Suprapubic skin (tissue), 4 donors: Measurements from ENCODE around the gene RETREG2. TPM values are rescaled to one million over a fixed set of nuclear protein-coding genes. Genes with fewer than 3 reads are reported as not detected.
A peak's percentile ranks its signal among the peaks of the same experiment; 100 is the strongest.

ENCODE experiments used
- DNase-seq, 2 donors: peaks; one replicate each; pipeline ENCODE4 v3.0.0-alpha.2; 2019; ENCODE audit warnings: low spot score in 2 of 2
- H3K27ac ChIP-seq: fragments of 200-600 bp; sonication (generic); one replicate; pipeline ENCODE4 v1.5.1; 2019
- H3K27me3 ChIP-seq: fragments of 200-600 bp; sonication (generic); one replicate; pipeline ENCODE4 v1.5.1; 2019
- H3K36me3 ChIP-seq: fragments of 200-600 bp; sonication (generic); one replicate; pipeline ENCODE4 v1.5.1; 2019
- H3K4me1 ChIP-seq: fragments of 200-600 bp; sonication (generic); one replicate; pipeline ENCODE4 v1.5.1; 2019
- H3K4me3 ChIP-seq: fragments of 200-600 bp; sonication (generic); one replicate; pipeline ENCODE4 v1.5.1; 2019; ENCODE audit warnings: mild to moderate bottlenecking
- H3K9me3 ChIP-seq: fragments of 200-600 bp; sonication (generic); one replicate; pipeline ENCODE4 v1.5.1; 2019
- EP300 ChIP-seq: sonication (generic); formaldehyde crosslinking; IDR thresholded peaks from one replicate; pipeline ENCODE4 v1.6.1; 2017; ENCODE audit warnings: antibody characterized with exemption
- POLR2A ChIP-seq, 2 donors: fragments of 450-650 bp; IDR thresholded peaks; one replicate each; pipeline ENCODE4 v1.6.1; 2017; ENCODE audit warnings: antibody characterized with exemption in 2 of 2, mild to moderate bottlenecking in 2 of 2, moderate library complexity in 2 of 2
- POLR2AphosphoS5 ChIP-seq, 3 donors: sonication (generic); formaldehyde crosslinking; IDR thresholded peaks; one replicate each; pipeline ENCODE4 v1.6.1; 2017; ENCODE audit warnings: antibody characterized with exemption in 3 of 3
- WGBS: methylation state at CpG from one replicate; pipeline ENCODE4 v1.1.5; 2018; 5-methylcytosine and 5-hydroxymethylcytosine counted together
- total RNA-seq, 4 donors: library from RNA; depleted of rRNA; stranded (reverse); fragments of >200 nt; gene quantifications; one replicate each; pipeline ENCODE4 v1.1.0, GENCODE V29; 2016
- TF ChIP-seq, protein P1 (sequence below), 2 donors: fragments of 200-600 bp in 1 of 2; fragments of 450-650 bp in 1 of 2; sonication (generic) in 1 of 2; IDR thresholded peaks; one replicate each; pipeline ENCODE4 v1.5.1; 2016 to 2019; ENCODE audit warnings: antibody characterized with exemption in 2 of 2, mild to moderate bottlenecking in 1 of 2, moderate library complexity in 1 of 2

Gene RETREG2
- total RNA-seq, 4 donors from 2014 or later, result 61.0 to 106 (median 91.9) TPM

DNA sequence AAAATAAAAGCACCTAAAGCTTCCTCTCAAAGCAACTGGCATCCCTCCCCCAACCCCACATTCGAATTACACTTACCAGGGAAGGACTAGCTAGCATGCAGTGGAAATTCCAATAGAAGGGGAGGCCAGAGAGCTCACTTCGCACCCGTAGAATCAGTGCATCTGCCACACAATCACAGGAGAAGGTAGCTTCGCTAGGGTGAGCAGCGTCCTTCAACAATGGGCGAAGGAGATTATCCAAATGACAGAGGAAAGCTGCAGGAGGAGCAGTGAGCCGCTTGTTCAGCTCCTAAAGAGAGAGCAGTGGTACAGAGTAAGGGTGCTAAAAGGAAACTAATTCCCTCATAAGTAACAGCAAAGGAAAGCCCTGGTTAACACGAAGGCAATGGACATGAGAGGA lies 20.7 kb upstream of the RETREG2 start:
- H3K9me3 ChIP-seq, result no peaks in the 10 kb centered on the region
- WGBS, result 93% methylated on average over 8 of the region's 8 CpGs
- H3K27me3 ChIP-seq, result no peaks in the 10 kb centered on the region
- TF ChIP-seq POLR2A (IDR thresholded peaks at IDR 0.05) (no peak), EP300 (no peak), POLR2AphosphoS5 (IDR thresholded peaks at IDR 0.05) (no peak)
- TF ChIP-seq, protein P1, sequence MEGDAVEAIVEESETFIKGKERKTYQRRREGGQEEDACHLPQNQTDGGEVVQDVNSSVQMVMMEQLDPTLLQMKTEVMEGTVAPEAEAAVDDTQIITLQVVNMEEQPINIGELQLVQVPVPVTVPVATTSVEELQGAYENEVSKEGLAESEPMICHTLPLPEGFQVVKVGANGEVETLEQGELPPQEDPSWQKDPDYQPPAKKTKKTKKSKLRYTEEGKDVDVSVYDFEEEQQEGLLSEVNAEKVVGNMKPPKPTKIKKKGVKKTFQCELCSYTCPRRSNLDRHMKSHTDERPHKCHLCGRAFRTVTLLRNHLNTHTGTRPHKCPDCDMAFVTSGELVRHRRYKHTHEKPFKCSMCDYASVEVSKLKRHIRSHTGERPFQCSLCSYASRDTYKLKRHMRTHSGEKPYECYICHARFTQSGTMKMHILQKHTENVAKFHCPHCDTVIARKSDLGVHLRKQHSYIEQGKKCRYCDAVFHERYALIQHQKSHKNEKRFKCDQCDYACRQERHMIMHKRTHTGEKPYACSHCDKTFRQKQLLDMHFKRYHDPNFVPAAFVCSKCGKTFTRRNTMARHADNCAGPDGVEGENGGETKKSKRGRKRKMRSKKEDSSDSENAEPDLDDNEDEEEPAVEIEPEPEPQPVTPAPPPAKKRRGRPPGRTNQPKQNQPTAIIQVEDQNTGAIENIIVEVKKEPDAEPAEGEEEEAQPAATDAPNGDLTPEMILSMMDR (IDR thresholded peaks at IDR 0.05), result no peak
- no peak for DNase-seq
- H3K4me1 ChIP-seq, result peaks cover 10% of the 10 kb centered on the region
- H3K27ac ChIP-seq, result no peak overlapping the region
- H3K36me3 ChIP-seq, result peaks cover 24% of the 10 kb centered on the region
- no peak overlapping the region for H3K4me3 ChIP-seq

DNA sequence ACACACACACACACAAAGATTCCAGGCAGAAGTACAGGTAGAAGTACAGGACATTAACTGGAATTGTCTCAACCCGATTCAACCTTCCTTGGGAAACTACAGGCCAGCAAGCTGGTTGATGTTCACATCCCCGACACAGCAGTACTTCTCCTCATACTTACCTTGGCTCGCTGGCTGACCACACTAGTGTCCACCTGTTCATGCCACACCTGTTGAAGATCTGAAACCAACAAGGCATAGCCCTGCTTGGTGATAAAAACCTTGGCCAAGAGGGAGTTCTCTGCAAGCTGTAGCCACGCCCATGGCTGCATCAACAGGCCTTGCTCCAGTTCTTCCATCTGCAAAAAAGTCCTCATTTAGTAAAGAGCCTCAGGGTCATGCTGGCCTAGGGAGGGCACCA lies 20.1 kb upstream of the RETREG2 start:
- H3K4me3 ChIP-seq, result no peak overlapping the region
- no peak overlapping the region for H3K27ac ChIP-seq
- peaks cover 10% of the 10 kb centered on the region for H3K4me1 ChIP-seq
- WGBS, result 92% methylated on average over 4 of the region's 4 CpGs
- H3K36me3 ChIP-seq, result peaks cover 19% of the 10 kb centered on the region
- no peaks in the 10 kb centered on the region for H3K9me3 ChIP-seq
- no peaks in the 10 kb centered on the region for H3K27me3 ChIP-seq
- TF ChIP-seq EP300 (no peak), POLR2AphosphoS5 (IDR thresholded peaks at IDR 0.05) (no peak), POLR2A (IDR thresholded peaks at IDR 0.05) (no peak)
- TF ChIP-seq, protein P1 (IDR thresholded peaks at IDR 0.05), result no peak
- DNase-seq, result no peak

DNA sequence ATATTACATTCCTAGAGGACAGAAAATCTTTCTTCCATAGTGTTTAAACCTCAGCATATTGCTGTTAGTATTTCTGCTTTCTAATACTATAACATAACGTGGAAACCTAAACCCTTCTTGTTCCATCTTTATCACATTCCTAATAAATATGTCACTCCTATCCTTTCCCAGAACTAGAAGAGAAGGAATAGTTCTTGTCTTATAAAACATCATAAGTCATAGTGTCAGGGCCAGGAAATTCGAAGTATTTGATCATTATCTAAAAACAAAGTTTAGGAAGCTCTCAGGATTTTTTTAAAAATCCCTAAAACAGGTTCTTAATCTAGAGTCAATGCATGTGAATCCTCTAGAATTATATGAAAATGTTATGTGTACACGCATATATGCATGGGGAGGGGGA lies 19.5 kb upstream of the RETREG2 start:
- peaks cover 17% of the 10 kb centered on the region for H3K36me3 ChIP-seq
- TF ChIP-seq, protein P1 (IDR thresholded peaks at IDR 0.05), result no peak
- TF ChIP-seq EP300 (no peak), POLR2A (IDR thresholded peaks at IDR 0.05) (no peak), POLR2AphosphoS5 (IDR thresholded peaks at IDR 0.05) (no peak)
- H3K9me3 ChIP-seq, result no peaks in the 10 kb centered on the region
- no peaks in the 10 kb centered on the region for H3K27me3 ChIP-seq
- no peak for DNase-seq
- no peak overlapping the region for H3K4me3 ChIP-seq
- peaks cover 10% of the 10 kb centered on the region for H3K4me1 ChIP-seq
- 81% methylated on average over 3 of the region's 3 CpGs for WGBS
- H3K27ac ChIP-seq, result no peak overlapping the region

DNA sequence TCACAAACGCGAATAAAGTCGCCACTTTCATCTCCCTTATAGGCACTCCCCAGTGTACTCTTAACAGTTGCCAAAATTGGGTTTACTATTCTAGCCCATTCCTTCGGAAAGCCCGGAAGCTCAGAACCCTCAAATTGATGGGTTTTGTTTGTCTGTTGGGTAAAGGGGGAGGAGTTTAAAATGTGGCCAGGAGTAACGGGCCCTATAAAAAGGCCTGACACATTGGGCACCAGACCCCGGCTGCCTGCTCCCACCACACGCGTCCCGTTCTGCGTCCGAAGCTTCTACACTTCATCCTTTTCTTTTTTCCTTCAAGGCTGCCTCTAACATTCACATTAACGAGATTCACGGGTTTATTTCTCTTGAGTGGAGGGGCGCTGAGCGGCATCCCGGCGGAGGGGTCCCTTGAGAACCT lies 18.3 kb upstream of the RETREG2 start:
- no peaks in the 10 kb centered on the region for H3K9me3 ChIP-seq
- H3K4me1 ChIP-seq, result peaks cover 10% of the 10 kb centered on the region
- no peak for TF ChIP-seq POLR2AphosphoS5 (IDR thresholded peaks at IDR 0.05)
- no peak for TF ChIP-seq POLR2A (IDR thresholded peaks at IDR 0.05)
- no peak for TF ChIP-seq EP300
- TF ChIP-seq, protein P1 (IDR thresholded peaks at IDR 0.05), result no peak
- H3K4me3 ChIP-seq, result peak overlapping the region; percentile 68
- WGBS, result 11% methylated on average over 18 of the region's 18 CpGs
- peak overlapping the region; percentile 88 for H3K27ac ChIP-seq
- H3K36me3 ChIP-seq, result peaks cover 17% of the 10 kb centered on the region
- DNase-seq, result no peak
- H3K27me3 ChIP-seq, result no peaks in the 10 kb centered on the region

DNA sequence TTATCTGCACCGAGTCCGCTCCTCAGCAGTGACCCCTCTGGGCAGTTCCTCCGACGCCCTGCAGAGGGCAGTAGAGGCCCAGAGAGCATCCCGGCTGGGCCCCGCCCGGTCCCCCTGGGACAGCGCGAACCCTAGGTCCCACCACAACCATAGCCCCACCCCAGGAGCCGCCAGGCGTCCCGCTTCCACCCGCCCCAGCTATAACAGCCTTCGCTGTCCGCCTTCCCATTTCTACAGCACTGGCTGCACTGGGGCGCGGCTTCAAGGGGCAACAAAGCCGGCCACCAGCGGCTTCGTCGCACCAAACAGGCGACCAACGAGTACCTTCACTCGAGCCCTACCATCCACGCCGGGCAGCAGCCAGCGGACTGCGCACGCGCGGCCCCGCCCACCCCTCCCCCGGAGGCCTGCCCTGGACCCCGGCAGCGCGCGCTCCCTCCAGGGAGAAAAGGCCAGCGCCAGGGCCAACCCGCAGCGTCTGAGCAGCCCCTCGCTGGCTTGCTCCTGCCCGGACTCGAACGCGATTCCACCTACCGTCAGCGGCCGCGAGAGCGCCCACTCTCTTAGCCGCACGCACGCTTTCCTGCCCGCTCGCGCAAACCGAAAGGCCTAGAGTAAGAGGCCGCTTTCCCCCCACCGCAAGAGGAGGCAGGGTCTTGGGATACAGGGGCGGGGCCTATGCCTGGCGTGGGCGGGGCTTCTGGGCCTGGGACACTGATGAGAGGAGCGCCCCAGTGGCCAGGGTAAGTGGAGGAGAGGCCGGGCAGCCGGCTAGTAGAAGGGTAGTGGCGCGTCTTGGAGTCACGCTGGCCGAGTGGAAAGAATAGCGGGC lies 17.7 kb upstream of the RETREG2 start, which contains the start of gene NHEJ1:
Gene NHEJ1 (minus strand): TSS at position 630 of the 832 bp plus-strand sequence. CDS start 2,453 bp downstream, outside the sequence.
- H3K27ac ChIP-seq, result peak within 1 kb of the TSS; percentile 88
- 2% methylated on average over 25 of the region's 70 CpGs for WGBS
- H3K9me3 ChIP-seq, result no peaks in the 10 kb centered on the region
- no peaks in the 10 kb centered on the region for H3K27me3 ChIP-seq
- H3K4me1 ChIP-seq, result peaks cover 10% of the 10 kb centered on the region
- H3K36me3 ChIP-seq, result peaks cover 17% of the 10 kb centered on the region
- peak within 1 kb of the TSS; percentile 68 for H3K4me3 ChIP-seq
- peak; percentile 98 to 99 for DNase-seq
- TF ChIP-seq POLR2AphosphoS5 (IDR thresholded peaks at IDR 0.05) (peak in 2 of 3 donors; percentile 11 to 26), EP300 (no peak), POLR2A (IDR thresholded peaks at IDR 0.05) (no peak)
- TF ChIP-seq, protein P1 (IDR thresholded peaks at IDR 0.05), result peak; percentile 99
